IPS-NIHi7 (cell line): ENCODE results near the gene STAB1.

Experiments
- DNase-seq: peaks from one replicate; pipeline ENCODE4 v3.0.0; 2012; ENCODE audit warnings: mixed read lengths; ENCODE audit errors: extremely low spot score

Gene STAB1

DNA sequence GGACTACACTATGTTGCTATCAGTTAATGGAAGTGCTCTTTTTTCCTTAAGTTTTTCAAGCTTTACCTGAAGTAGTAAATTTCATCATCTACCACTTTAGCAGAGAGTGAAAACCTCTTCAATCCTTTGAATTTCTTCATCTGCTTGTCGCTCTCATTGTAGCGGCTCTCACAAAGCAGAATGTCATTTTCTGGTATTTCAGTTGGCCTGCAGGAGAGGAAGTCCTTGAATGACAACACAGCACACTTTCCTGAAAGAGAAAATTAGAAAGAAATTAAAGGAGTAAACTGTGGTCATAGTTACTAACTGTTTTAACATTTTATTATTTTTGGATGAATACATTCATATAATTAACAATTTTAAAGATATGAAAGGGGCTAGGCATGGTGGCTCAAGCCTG lies 68.8 kb downstream of the STAB1 start:
- DNase-seq, result no peak

DNA sequence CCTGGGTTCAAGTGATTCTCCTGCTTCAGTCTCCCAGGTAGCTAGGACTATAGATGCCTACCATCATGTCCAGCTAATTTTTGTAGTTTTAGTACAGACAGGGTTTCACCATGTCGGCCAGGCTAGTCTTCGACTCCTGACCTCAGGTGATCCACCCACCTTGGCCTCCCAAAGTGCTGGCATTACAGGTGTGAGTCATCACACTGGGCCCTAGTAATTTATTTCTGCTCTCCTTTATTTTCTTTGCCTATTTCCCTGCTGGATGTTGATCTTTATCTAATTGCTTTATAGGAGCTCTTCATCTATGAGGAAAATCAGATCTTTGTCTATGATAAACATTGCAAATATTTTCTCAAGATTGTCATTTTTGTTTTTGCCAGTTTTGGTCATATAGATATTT lies 72.9 kb downstream of the STAB1 start:
- no peak for DNase-seq

DNA sequence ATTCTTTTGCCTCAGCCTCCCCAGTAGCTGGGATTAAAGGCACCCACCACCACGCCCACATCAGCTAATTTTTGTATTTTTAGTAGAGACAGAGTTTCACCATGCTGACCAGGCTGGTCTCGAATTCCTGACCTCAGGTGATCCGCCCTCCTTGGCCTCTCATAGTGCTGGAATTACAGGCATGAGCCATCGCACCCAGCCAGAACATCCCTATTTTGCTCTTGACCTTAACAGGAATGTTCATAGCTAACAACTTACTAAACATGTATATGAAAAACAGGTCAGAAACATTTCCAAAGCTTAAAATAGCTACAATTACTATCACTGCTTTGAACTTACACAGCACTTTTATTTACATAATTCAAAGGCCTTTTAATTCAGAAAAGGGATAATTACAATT lies 74.9 kb downstream of the STAB1 start:
- no peak for DNase-seq

DNA sequence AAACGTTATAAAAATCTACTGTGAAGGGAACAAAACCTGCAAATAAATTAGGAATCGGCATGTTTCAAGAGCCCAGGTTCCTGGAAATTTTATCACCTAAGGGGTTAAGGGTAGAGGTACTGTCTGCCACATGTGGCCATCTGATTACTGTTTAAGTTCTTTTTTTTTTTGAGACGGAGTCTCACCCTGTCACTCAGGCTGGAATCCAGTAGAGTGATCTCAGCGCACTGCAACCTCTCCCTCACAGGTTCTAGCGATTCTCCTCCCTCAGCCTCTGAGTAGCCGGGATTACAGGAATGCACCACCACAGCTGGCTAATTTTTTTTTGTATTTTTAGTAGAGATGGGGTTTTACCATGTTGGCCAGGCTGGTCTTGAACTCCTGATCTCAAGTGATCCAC lies 77.1 kb downstream of the STAB1 start:
- no peak for DNase-seq
